IPS DF 4.7 (cell line): ENCODE results near the gene LAMB3.

ENCODE experiments used
- DNase-seq: peaks from one replicate; pipeline ENCODE4 v3.0.0-alpha.2; 2013; ENCODE audit warnings: low spot score; ENCODE audit errors: extremely low read depth

Gene LAMB3

GRCh38 chr1:209662879-209663327 is 10.7 kb upstream of the LAMB3 start:
- no peak for DNase-seq

GRCh38 chr1:209661071-209661470 is 8.8 kb upstream of the LAMB3 start:
- no peak for DNase-seq

GRCh38 chr1:209659909-209660308 is 7.7 kb upstream of the LAMB3 start:
- DNase-seq = no peak

- no peak for DNase-seq
Measured at GRCh38 chr1:209657918-209658317, 5.7 kb upstream of the LAMB3 start.

GRCh38 chr1:209657140-209657879 is 5.1 kb upstream of the LAMB3 start:
- no peak for DNase-seq

GRCh38 chr1:209655411-209656231 is 3.4 kb upstream of the LAMB3 start:
- DNase-seq = no peak

GRCh38 chr1:209653915-209654351 is 1.7 kb upstream of the LAMB3 start:
- DNase-seq = no peak

GRCh38 chr1:209652873-209653401 is 712 bp upstream of the LAMB3 start:
- DNase-seq = peak; percentile 53

- DNase-seq = no peak
Measured at GRCh38 chr1:209651138-209651587, 1.1 kb downstream of the LAMB3 start.

GRCh38 chr1:209650454-209650853 is 1.8 kb downstream of the LAMB3 start:
- no peak for DNase-seq

- no peak for DNase-seq
Measured at GRCh38 chr1:209648931-209649776, 3.1 kb downstream of the LAMB3 start.

GRCh38 chr1:209648346-209648745 is 3.9 kb downstream of the LAMB3 start:
- DNase-seq = no peak

GRCh38 chr1:209647156-209647555 is 5.1 kb downstream of the LAMB3 start:
- no peak for DNase-seq

GRCh38 chr1:209646558-209646957 is 5.7 kb downstream of the LAMB3 start:
- no peak for DNase-seq

- DNase-seq = no peak
Measured at GRCh38 chr1:209645574-209646452, 6.4 kb downstream of the LAMB3 start.

GRCh38 chr1:209643285-209644020 is 8.8 kb downstream of the LAMB3 start:
- DNase-seq = no peak

- no peak for DNase-seq
Measured at GRCh38 chr1:209642816-209643215, 9.4 kb downstream of the LAMB3 start.

GRCh38 chr1:209641832-209642172 is 10.4 kb downstream of the LAMB3 start:
- no peak for DNase-seq

GRCh38 chr1:209635850-209636249 is 16.4 kb downstream of the LAMB3 start:
- no peak for DNase-seq
